GM08714 (cell line): Measurements from ENCODE around the gene NCKAP5.

Experiments used
- H3K4me3 ChIP-seq: fragments of 200-500 bp; sonication (Bioruptor generic); 2 replicates; pipeline ENCODE4 v1.5.1; 2014; ENCODE audit warnings: mild to moderate bottlenecking, low read length, inconsistent platforms
- ZNF274 ChIP-seq: IDR thresholded peaks from 2 replicates; pipeline ENCODE4 v1.6.1; 2012; ENCODE audit warnings: mild to moderate bottlenecking, low read depth, low read length

Gene NCKAP5

GRCh38 chr2:133169274-133169912 is 398.9 kb downstream of the NCKAP5 start:
- no peak overlapping the region for H3K4me3 ChIP-seq
- TF ChIP-seq ZNF274: no peak

- H3K4me3 ChIP-seq: no peak overlapping the region
- no peak for TF ChIP-seq ZNF274
Measured at GRCh38 chr2:133167990-133168389, 400.3 kb downstream of the NCKAP5 start.

GRCh38 chr2:133167223-133167622 is 401.0 kb downstream of the NCKAP5 start:
- H3K4me3 ChIP-seq: no peak overlapping the region
- no peak for TF ChIP-seq ZNF274

- H3K4me3 ChIP-seq: no peak overlapping the region
- no peak for TF ChIP-seq ZNF274
Measured at GRCh38 chr2:133166031-133166430, 402.2 kb downstream of the NCKAP5 start.

DNA sequence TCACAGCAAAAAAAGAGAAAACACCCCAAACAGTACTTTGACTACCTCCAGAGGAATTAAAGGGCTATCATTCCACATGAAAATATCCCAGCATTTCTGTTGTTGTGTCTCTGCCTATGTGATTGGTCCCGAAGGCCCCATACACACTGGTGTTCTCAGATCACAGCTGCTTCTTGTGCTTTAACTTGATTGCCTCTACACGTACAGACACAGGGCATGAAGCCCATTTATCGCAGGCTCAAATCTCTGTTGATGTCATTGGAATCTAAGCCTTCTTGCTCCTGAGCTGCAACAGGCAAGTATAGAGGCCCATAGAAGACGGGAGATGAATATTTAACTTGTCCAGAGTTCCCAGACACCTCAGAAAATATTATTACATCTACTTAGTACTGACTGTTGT is 405.2 kb downstream of the NCKAP5 start:
- H3K4me3 ChIP-seq: no peak overlapping the region
- no peak for TF ChIP-seq ZNF274

DNA sequence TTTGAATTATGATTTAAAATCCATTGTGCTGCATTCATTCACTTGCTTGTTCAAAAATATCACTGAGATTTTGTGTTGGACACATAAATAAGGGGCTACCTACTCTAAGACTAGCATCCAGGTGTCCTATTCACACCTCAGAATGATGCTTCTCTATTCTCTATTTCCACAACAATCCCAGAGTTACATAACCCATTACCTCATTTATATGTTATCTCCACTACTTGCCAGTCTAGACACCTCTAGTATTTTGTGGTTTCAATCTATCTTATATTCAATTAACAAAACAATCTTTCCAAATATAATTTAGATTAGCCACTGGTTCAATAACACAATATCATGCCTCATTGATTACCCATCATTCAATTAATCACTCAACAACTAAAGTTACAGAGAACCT is 409.8 kb downstream of the NCKAP5 start:
- H3K4me3 ChIP-seq: no peak overlapping the region
- no peak for TF ChIP-seq ZNF274

DNA sequence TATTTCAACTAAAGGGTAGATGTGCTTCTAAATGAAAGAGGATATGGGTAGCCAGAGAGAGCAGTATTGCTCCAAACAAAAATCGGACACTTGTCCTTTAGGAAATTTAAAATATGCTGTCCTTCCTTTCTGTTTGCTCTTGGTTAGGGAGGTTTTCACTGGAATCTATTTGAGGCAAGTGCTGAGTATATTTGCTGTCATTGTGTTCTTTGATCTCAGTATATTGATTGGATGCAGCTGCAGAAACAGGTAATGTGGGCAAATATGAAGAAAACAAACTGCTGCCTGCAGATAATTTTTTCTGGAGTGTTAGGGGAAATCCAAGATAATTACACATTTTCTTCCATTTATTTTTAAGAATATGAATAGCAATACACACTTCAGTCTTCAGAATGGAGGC is 410.2 kb downstream of the NCKAP5 start:
- no peak for TF ChIP-seq ZNF274
- no peak overlapping the region for H3K4me3 ChIP-seq

DNA sequence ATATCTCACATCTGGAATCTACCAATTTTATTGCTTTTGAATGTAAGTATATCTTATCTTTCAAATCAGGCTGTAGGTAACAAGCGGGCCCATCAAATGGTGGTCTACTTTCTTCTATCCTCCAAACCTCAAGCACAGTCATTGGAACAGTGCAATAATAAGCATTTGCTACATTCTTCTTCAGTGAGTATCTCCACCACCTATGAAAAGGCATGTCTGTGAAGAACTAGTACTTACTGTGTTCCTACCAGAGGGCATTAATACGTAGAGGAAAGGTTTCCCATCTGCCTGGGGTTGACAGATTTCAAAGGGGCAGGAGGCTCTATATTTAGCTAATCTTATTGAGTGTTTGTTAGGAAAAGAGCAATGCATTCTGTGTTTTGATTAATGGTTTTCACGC is 411.1 kb downstream of the NCKAP5 start:
- no peak for TF ChIP-seq ZNF274
- no peak overlapping the region for H3K4me3 ChIP-seq

DNA sequence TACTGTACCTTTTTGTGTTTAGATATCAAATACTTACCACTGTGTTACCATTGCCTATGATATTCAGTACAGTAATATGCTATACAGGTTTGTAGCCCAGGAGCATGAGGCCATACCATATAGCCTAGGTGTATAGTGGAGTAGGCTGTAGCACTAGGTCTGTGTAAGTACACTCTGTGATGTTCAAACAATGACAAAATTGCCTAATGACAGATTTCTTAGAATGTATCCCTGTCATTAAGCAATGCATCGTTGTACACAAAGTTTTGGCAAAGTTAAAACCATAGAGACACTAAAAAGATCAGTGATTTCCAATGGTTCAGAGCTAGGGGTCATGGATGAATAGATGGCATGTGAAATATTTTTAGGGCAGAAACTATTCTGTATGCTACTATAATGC is 415.5 kb downstream of the NCKAP5 start:
- TF ChIP-seq ZNF274: no peak
- no peak overlapping the region for H3K4me3 ChIP-seq

DNA sequence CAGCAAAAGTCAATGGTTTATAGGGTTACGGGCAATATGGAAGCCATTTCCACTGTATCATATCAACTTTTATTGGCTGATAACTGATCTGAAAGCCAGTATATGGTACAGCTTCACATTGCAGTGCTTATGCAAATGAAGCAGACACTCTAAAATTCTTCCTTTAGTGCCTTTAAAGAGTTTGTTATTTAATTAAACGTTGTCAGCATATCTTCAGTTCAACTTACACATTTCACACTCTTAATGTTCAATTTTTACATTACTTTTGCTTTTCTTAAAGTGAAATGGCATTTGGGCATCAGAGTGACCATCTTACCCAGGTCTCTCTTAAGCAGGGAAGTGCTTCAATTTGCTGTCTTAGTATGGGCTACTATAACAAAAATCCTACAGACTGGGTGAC is 420.1 kb downstream of the NCKAP5 start:
- TF ChIP-seq ZNF274: no peak
- H3K4me3 ChIP-seq: no peak overlapping the region

GRCh38 chr2:133146893-133147292 is 421.4 kb downstream of the NCKAP5 start:
- no peak overlapping the region for H3K4me3 ChIP-seq
- TF ChIP-seq ZNF274: no peak

DNA sequence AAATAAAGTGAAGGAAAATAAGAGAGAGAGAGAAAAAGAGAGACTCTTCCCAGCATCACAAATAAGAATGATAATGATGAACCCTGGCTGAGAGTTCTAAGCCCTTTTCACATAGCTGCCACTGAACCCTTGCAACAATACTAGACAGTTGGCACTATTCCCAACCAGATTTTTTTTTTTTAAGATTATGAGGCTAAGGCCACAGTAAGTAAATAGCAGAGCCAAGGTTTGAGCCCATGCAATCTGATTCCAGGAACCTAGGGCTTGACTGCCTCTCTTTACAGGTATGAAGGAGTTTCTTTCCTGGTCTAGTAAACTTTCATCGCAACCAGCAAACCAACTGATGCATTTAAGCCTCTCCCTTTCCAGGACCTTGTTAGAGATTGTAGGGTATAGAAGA is 424.6 kb downstream of the NCKAP5 start:
- no peak for TF ChIP-seq ZNF274
- H3K4me3 ChIP-seq: no peak overlapping the region

- TF ChIP-seq ZNF274: no peak
- no peak overlapping the region for H3K4me3 ChIP-seq
Measured at GRCh38 chr2:133142087-133142486, 426.2 kb downstream of the NCKAP5 start.

DNA sequence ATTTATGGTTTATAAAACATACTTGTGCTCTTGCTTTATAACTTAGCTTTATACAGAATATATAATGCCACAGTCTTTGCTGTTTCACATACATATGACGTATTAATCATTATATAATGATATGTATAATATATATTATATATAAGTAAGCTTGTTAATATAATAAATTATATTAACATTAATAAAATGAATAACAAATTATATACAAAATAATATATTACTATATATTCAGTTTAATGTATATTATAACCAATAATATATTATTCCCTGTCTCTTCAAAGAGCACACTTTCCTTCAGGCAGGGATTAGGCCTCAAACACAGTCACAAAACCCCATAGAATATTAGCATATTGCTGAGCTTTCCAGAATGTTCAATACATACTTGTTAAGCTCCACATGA is 427.6 kb downstream of the NCKAP5 start:
- no peak for TF ChIP-seq ZNF274
- H3K4me3 ChIP-seq: no peak overlapping the region

GRCh38 chr2:133139847-133140533 is 428.3 kb downstream of the NCKAP5 start:
- no peak overlapping the region for H3K4me3 ChIP-seq

GRCh38 chr2:133138693-133139092 is 429.6 kb downstream of the NCKAP5 start:
- no peak overlapping the region for H3K4me3 ChIP-seq
- no peak for TF ChIP-seq ZNF274

More at GRCh38 chr2:133139847-133140533, 428.3 kb downstream of the NCKAP5 start:
- TF ChIP-seq ZNF274: no peak
